Measurements from ENCODE around the gene BFSP1.

DNA sequence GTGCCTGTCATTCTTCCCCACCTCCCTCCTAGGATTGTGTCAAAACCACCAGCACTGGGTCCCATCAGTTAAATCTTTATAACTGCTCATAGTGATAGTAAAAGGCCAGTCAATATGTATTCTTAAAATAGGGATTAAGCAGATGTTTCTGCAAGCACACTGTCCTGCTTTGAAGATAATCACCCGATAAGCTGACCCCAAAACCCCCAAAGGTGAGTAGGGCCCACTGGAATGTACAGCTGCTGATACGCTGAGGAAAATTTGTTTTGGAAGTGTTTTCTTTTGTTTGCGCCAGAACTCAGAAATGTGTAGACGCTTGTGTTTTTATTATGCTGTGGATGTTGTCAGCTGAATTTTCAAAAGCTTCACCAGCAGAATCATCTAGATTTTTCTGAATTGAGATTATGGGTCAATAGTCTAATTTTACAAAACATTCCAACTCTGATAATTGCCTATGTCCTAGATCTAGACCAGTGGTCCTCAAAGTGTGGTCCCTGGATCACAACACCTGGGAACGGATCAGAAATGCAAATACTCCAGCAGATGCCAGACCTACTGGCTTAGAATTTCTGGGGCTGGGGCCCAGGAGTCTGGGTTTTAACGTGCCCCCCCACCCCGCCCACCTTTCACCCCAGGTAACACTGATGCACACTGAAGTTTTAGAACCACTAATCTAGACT is 11.4 kb downstream of the BFSP1 start:
- TF ChIP-seq, protein P1, sequence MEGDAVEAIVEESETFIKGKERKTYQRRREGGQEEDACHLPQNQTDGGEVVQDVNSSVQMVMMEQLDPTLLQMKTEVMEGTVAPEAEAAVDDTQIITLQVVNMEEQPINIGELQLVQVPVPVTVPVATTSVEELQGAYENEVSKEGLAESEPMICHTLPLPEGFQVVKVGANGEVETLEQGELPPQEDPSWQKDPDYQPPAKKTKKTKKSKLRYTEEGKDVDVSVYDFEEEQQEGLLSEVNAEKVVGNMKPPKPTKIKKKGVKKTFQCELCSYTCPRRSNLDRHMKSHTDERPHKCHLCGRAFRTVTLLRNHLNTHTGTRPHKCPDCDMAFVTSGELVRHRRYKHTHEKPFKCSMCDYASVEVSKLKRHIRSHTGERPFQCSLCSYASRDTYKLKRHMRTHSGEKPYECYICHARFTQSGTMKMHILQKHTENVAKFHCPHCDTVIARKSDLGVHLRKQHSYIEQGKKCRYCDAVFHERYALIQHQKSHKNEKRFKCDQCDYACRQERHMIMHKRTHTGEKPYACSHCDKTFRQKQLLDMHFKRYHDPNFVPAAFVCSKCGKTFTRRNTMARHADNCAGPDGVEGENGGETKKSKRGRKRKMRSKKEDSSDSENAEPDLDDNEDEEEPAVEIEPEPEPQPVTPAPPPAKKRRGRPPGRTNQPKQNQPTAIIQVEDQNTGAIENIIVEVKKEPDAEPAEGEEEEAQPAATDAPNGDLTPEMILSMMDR (conservative IDR thresholded peaks at IDR 0.05; ENCODE audit: low read depth in 2 of 2), result no peak
- TF ChIP-seq EZH2phosphoT487 (IDR thresholded peaks at IDR 0.05; ENCODE audit: unreplicated experiment) (no peak), CREB1 (CRISPR knock-in tag; IDR thresholded peaks at IDR 0.05; ENCODE audit: low read depth) (no peak), STAT1 (IDR thresholded peaks at IDR 0.05; ENCODE audit: unreplicated experiment) (no peak), POLR2AphosphoS5 (IDR thresholded peaks at IDR 0.05; ENCODE audit: low read depth) (no peak), EZH2 (IDR thresholded peaks at IDR 0.05; ENCODE audit: low read depth, unreplicated experiment) (no peak), JUNB (IDR thresholded peaks at IDR 0.05; ENCODE audit: unreplicated experiment) (no peak), NANOG (IDR thresholded peaks at IDR 0.05; ENCODE audit: borderline replicate concordance) (no peak), ZNF331 (CRISPR knock-in tag; IDR thresholded peaks at IDR 0.05; ENCODE audit: low read depth) (no peak), ZNF114 (CRISPR knock-in tag; IDR thresholded peaks at IDR 0.05) (no peak)
- TF ChIP-seq, protein P2, sequence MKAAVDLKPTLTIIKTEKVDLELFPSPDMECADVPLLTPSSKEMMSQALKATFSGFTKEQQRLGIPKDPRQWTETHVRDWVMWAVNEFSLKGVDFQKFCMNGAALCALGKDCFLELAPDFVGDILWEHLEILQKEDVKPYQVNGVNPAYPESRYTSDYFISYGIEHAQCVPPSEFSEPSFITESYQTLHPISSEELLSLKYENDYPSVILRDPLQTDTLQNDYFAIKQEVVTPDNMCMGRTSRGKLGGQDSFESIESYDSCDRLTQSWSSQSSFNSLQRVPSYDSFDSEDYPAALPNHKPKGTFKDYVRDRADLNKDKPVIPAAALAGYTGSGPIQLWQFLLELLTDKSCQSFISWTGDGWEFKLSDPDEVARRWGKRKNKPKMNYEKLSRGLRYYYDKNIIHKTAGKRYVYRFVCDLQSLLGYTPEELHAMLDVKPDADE (IDR thresholded peaks at IDR 0.05), result no peak
- TF ChIP-seq, protein P3, sequence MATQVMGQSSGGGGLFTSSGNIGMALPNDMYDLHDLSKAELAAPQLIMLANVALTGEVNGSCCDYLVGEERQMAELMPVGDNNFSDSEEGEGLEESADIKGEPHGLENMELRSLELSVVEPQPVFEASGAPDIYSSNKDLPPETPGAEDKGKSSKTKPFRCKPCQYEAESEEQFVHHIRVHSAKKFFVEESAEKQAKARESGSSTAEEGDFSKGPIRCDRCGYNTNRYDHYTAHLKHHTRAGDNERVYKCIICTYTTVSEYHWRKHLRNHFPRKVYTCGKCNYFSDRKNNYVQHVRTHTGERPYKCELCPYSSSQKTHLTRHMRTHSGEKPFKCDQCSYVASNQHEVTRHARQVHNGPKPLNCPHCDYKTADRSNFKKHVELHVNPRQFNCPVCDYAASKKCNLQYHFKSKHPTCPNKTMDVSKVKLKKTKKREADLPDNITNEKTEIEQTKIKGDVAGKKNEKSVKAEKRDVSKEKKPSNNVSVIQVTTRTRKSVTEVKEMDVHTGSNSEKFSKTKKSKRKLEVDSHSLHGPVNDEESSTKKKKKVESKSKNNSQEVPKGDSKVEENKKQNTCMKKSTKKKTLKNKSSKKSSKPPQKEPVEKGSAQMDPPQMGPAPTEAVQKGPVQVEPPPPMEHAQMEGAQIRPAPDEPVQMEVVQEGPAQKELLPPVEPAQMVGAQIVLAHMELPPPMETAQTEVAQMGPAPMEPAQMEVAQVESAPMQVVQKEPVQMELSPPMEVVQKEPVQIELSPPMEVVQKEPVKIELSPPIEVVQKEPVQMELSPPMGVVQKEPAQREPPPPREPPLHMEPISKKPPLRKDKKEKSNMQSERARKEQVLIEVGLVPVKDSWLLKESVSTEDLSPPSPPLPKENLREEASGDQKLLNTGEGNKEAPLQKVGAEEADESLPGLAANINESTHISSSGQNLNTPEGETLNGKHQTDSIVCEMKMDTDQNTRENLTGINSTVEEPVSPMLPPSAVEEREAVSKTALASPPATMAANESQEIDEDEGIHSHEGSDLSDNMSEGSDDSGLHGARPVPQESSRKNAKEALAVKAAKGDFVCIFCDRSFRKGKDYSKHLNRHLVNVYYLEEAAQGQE (IDR thresholded peaks at IDR 0.05; ENCODE audit: unreplicated experiment), result no peak
- TF ChIP-seq, protein P4, sequence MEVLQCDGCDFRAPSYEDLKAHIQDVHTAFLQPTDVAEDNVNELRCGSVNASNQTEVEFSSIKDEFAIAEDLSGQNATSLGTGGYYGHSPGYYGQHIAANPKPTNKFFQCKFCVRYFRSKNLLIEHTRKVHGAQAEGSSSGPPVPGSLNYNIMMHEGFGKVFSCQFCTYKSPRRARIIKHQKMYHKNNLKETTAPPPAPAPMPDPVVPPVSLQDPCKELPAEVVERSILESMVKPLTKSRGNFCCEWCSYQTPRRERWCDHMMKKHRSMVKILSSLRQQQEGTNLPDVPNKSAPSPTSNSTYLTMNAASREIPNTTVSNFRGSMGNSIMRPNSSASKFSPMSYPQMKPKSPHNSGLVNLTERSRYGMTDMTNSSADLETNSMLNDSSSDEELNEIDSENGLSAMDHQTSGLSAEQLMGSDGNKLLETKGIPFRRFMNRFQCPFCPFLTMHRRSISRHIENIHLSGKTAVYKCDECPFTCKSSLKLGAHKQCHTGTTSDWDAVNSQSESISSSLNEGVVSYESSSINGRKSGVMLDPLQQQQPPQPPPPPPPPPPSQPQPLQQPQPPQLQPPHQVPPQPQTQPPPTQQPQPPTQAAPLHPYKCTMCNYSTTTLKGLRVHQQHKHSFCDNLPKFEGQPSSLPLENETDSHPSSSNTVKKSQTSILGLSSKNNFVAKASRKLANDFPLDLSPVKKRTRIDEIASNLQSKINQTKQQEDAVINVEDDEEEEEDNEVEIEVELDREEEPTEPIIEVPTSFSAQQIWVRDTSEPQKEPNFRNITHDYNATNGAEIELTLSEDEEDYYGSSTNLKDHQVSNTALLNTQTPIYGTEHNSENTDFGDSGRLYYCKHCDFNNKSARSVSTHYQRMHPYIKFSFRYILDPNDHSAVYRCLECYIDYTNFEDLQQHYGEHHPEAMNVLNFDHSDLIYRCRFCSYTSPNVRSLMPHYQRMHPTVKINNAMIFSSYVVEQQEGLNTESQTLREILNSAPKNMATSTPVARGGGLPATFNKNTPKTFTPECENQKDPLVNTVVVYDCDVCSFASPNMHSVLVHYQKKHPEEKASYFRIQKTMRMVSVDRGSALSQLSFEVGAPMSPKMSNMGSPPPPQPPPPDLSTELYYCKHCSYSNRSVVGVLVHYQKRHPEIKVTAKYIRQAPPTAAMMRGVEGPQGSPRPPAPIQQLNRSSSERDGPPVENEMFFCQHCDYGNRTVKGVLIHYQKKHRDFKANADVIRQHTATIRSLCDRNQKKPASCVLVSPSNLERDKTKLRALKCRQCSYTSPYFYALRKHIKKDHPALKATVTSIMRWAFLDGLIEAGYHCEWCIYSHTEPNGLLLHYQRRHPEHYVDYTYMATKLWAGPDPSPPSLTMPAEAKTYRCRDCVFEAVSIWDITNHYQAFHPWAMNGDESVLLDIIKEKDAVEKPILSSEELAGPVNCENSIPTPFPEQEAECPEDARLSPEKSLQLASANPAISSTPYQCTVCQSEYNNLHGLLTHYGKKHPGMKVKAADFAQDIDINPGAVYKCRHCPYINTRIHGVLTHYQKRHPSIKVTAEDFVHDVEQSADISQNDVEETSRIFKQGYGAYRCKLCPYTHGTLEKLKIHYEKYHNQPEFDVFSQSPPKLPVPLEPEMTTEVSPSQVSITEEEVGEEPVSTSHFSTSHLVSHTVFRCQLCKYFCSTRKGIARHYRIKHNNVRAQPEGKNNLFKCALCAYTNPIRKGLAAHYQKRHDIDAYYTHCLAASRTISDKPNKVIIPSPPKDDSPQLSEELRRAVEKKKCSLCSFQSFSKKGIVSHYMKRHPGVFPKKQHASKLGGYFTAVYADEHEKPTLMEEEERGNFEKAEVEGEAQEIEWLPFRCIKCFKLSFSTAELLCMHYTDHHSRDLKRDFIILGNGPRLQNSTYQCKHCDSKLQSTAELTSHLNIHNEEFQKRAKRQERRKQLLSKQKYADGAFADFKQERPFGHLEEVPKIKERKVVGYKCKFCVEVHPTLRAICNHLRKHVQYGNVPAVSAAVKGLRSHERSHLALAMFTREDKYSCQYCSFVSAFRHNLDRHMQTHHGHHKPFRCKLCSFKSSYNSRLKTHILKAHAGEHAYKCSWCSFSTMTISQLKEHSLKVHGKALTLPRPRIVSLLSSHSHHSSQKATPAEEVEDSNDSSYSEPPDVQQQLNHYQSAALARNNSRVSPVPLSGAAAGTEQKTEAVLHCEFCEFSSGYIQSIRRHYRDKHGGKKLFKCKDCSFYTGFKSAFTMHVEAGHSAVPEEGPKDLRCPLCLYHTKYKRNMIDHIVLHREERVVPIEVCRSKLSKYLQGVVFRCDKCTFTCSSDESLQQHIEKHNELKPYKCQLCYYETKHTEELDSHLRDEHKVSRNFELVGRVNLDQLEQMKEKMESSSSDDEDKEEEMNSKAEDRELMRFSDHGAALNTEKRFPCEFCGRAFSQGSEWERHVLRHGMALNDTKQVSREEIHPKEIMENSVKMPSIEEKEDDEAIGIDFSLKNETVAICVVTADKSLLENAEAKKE (CRISPR knock-in tag; IDR thresholded peaks at IDR 0.05), result no peak
